Mononuclear cell (primary cell): Measurements from ENCODE around the gene RPL27A. TPM values are rescaled to one million over a fixed set of nuclear protein-coding genes. Genes with fewer than 3 reads are reported as not detected.
"Not testable (repeated sequence)": the region's sequence is repeated elsewhere in the genome, so short reads cannot be mapped to it uniquely, and the experiment has no call there.

ENCODE experiments used
- H3K27me3 ChIP-seq: 2 replicates; pipeline ENCODE4 v1.6.0; 2011; ENCODE audit warnings: low read length, control low read depth; ENCODE audit not compliant: insufficient read depth
- H3K4me1 ChIP-seq: 2 replicates; pipeline ENCODE4 v1.5.1; 2011; ENCODE audit warnings: mild to moderate bottlenecking, low read length, control low read depth; ENCODE audit not compliant: insufficient read depth
- H3K4me3 ChIP-seq: 2 replicates; pipeline ENCODE4 v1.5.1; 2011; ENCODE audit warnings: mild to moderate bottlenecking, low read length, moderate library complexity
- H3K9me3 ChIP-seq: 2 replicates; pipeline ENCODE4 v1.5.1; 2011; ENCODE audit warnings: low read depth, mild to moderate bottlenecking, control low read depth, low read length
- total RNA-seq: library from RNA; depleted of rRNA; stranded (reverse); fragments of >200 nt; gene quantifications from one replicate; pipeline ENCODE4 v1.2.3, GENCODE V29; 2012

RPL27A gene
- total RNA-seq, 1 donor = 1,583 TPM

- no peak overlapping the region for H3K4me3 ChIP-seq
- H3K27me3 ChIP-seq = no peaks in the 10 kb centered on the region
- no peaks in the 10 kb centered on the region for H3K4me1 ChIP-seq
- H3K9me3 ChIP-seq = no peaks in the 10 kb centered on the region
Measured at GRCh38 chr11:8658321-8659057, 24.1 kb upstream of the RPL27A start.

GRCh38 chr11:8661001-8661795 lies 21.4 kb upstream of the RPL27A start:
- H3K4me1 ChIP-seq = no peaks in the 10 kb centered on the region
- no peaks in the 10 kb centered on the region for H3K27me3 ChIP-seq
- H3K9me3 ChIP-seq = no peaks in the 10 kb centered on the region
- H3K4me3 ChIP-seq = no peak overlapping the region

- Histone ChIP-seq H3K4me3 (no peak overlapping the region), H3K4me1 (no peaks in the 10 kb centered on the region), H3K9me3 (no peaks in the 10 kb centered on the region), H3K27me3 (no peaks in the 10 kb centered on the region)
Measured at GRCh38 chr11:8665222-8665621, 17.4 kb upstream of the RPL27A start.

GRCh38 chr11:8670081-8670480 lies 12.5 kb upstream of the RPL27A start:
- H3K4me1 ChIP-seq, H3K4me3 ChIP-seq, H3K9me3 ChIP-seq, H3K27me3 ChIP-seq: not testable (repeated sequence)

GRCh38 chr11:8671193-8671612 lies 11.4 kb upstream of the RPL27A start:
- Histone ChIP-seq H3K4me3 (no peak overlapping the region), H3K4me1 (no peaks in the 10 kb centered on the region), H3K9me3 (no peaks in the 10 kb centered on the region), H3K27me3 (no peaks in the 10 kb centered on the region)

- no peaks in the 10 kb centered on the region for H3K9me3 ChIP-seq
- H3K4me3 ChIP-seq = no peak overlapping the region
- no peaks in the 10 kb centered on the region for H3K4me1 ChIP-seq
- no peaks in the 10 kb centered on the region for H3K27me3 ChIP-seq
Measured at GRCh38 chr11:8671651-8672062, 10.9 kb upstream of the RPL27A start.

- Histone ChIP-seq H3K9me3 (no peaks in the 10 kb centered on the region), H3K4me1 (no peaks in the 10 kb centered on the region), H3K4me3 (no peak overlapping the region), H3K27me3 (no peaks in the 10 kb centered on the region)
Measured at GRCh38 chr11:8672346-8672745, 10.2 kb upstream of the RPL27A start.

- H3K27me3 ChIP-seq = no peaks in the 10 kb centered on the region
- no peaks in the 10 kb centered on the region for H3K9me3 ChIP-seq
- H3K4me3 ChIP-seq = no peak overlapping the region
- H3K4me1 ChIP-seq = no peaks in the 10 kb centered on the region
Measured at GRCh38 chr11:8674859-8675258, 7.7 kb upstream of the RPL27A start.

GRCh38 chr11:8676458-8676857 lies 6.1 kb upstream of the RPL27A start:
- peaks cover under 1% of the 10 kb centered on the region for H3K4me1 ChIP-seq
- no peaks in the 10 kb centered on the region for H3K9me3 ChIP-seq
- H3K27me3 ChIP-seq = no peaks in the 10 kb centered on the region
- H3K4me3 ChIP-seq = no peak overlapping the region

GRCh38 chr11:8679006-8679405 lies 3.6 kb upstream of the RPL27A start:
- H3K4me1 ChIP-seq = peaks cover 17% of the 10 kb centered on the region
- H3K9me3 ChIP-seq = no peaks in the 10 kb centered on the region
- H3K27me3 ChIP-seq = no peaks in the 10 kb centered on the region
- H3K4me3 ChIP-seq = no peak overlapping the region

- Histone ChIP-seq H3K9me3 (no peaks in the 10 kb centered on the region), H3K4me3 (peak overlapping the region; percentile 95), H3K27me3 (no peaks in the 10 kb centered on the region), H3K4me1 (peaks cover 22% of the 10 kb centered on the region)
Measured at GRCh38 chr11:8681837-8682302, 722 bp upstream of the RPL27A start.

GRCh38 chr11:8683115-8683807 lies 669 bp downstream of the RPL27A start:
- H3K4me1 ChIP-seq = peaks cover 29% of the 10 kb centered on the region
- no peaks in the 10 kb centered on the region for H3K9me3 ChIP-seq
- H3K27me3 ChIP-seq = no peaks in the 10 kb centered on the region
- peak overlapping the region; percentile 95 for H3K4me3 ChIP-seq

GRCh38 chr11:8684600-8685290 lies 2.2 kb downstream of the RPL27A start:
- H3K27me3 ChIP-seq = no peaks in the 10 kb centered on the region
- peaks cover 39% of the 10 kb centered on the region for H3K4me1 ChIP-seq
- H3K9me3 ChIP-seq = no peaks in the 10 kb centered on the region
- H3K4me3 ChIP-seq = no peak overlapping the region

- Histone ChIP-seq H3K9me3 (no peaks in the 10 kb centered on the region), H3K4me1 (peaks cover 42% of the 10 kb centered on the region), H3K27me3 (no peaks in the 10 kb centered on the region), H3K4me3 (no peak overlapping the region)
Measured at GRCh38 chr11:8685306-8685705, 2.7 kb downstream of the RPL27A start.

- Histone ChIP-seq H3K4me3 (no peak overlapping the region), H3K9me3 (no peaks in the 10 kb centered on the region), H3K27me3 (no peaks in the 10 kb centered on the region), H3K4me1 (peaks cover 42% of the 10 kb centered on the region)
Measured at GRCh38 chr11:8685820-8686219, 3.2 kb downstream of the RPL27A start.
